Measurements from ENCODE around the gene ADAMTS18. TPM values are rescaled to one million over a fixed set of nuclear protein-coding genes. Genes with fewer than 3 reads are reported as not detected.

Gene ADAMTS18
- total RNA-seq, 1 experiment from 2014 or later: not detected

DNA sequence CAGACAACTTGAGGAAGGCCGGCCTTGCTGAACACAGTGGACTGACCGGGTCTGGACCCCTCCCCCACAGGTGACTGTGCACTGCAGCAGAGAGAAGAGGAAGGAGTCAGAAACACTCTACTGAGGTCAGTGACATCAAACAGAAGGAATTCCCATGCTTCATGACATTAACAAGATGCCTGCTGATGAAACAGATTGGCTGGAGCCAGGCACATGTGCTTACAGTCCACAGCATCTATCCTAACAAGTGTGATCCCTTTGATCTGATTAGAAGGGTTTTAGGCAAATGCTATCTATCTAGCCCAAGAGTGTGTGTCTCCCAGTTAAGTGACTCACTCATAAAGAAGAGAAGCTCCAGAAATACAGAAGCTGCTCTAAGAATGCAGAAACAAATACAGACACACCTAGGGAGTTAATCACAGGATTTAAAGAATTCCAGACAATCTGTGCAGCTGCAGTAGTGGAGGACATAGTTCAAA lies 145.5 kb downstream of the ADAMTS18 start:
- no peaks in the 10 kb centered on the region for H4K20me1 ChIP-seq (ENCODE audit: insufficient read depth)
- no peaks in the 10 kb centered on the region for H3K9me3 ChIP-seq (ENCODE audit: insufficient read depth, low read depth)
- H2AFZ ChIP-seq: peak overlapping the region; percentile 17; the same call in 1 of the 2 replicates
- BruUV-seq (replicated peaks): no TSS peak
- H3K4me1 ChIP-seq (replicated peaks; ENCODE audit: insufficient read depth): peaks cover 40% of the 10 kb centered on the region
- H3K36me3 ChIP-seq (ENCODE audit: low read depth): no peaks in the 10 kb centered on the region
- peak overlapping the region; percentile 63 for H3K4me2 ChIP-seq
- H3K27me3 ChIP-seq (ENCODE audit: insufficient read depth, low read depth): no peaks in the 10 kb centered on the region
- peaks cover 32% of the 10 kb centered on the region for H3F3A ChIP-seq (ENCODE audit: insufficient read depth, low read depth)
- H3K27ac ChIP-seq: peak overlapping the region; percentile 82
- ChIA-PET POLR2A (ENCODE audit: unreplicated experiment) (no interaction called here), CTCF (no interaction called here)
- H3K79me2 ChIP-seq (ENCODE audit: low read depth): no peaks in the 10 kb centered on the region
- H3K9me2 ChIP-seq (ENCODE audit: insufficient read depth): no peaks in the 10 kb centered on the region
- peak; percentile 5 to 83 for DNase-seq
- intact Hi-C loops (cut with micrococcal nuclease; ENCODE audit: unreplicated experiment): no loop called here
- peak overlapping the region; percentile 17; the same call in 1 of the 2 replicates for H3K4me3 ChIP-seq
- TF ChIP-seq EZH2 (IDR thresholded peaks at IDR 0.05; ENCODE audit: low read depth): no peak
- TF ChIP-seq, protein P1, sequence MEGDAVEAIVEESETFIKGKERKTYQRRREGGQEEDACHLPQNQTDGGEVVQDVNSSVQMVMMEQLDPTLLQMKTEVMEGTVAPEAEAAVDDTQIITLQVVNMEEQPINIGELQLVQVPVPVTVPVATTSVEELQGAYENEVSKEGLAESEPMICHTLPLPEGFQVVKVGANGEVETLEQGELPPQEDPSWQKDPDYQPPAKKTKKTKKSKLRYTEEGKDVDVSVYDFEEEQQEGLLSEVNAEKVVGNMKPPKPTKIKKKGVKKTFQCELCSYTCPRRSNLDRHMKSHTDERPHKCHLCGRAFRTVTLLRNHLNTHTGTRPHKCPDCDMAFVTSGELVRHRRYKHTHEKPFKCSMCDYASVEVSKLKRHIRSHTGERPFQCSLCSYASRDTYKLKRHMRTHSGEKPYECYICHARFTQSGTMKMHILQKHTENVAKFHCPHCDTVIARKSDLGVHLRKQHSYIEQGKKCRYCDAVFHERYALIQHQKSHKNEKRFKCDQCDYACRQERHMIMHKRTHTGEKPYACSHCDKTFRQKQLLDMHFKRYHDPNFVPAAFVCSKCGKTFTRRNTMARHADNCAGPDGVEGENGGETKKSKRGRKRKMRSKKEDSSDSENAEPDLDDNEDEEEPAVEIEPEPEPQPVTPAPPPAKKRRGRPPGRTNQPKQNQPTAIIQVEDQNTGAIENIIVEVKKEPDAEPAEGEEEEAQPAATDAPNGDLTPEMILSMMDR (conservative IDR thresholded peaks at IDR 0.05): no peak

DNA sequence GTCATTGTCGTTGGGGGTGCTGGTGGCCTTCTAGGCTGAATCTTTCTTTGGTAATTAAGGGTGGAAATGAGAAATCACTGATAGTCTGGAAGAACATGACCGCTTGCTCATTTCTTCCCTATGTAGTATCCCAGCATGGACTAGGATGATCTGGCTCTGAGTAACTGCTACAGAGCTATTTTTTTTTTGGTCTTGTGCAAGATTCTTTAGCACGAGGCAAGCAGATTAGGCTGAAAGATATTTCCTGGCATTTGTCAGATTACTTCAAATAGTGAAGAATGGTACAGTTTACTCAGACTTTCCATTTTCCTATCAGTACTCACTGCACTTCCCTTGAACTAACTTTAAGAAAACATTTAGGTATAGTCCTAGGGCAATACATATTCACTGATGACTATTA lies 146.6 kb downstream of the ADAMTS18 start:
- no peak overlapping the region for H3K4me3 ChIP-seq
- H3K4me1 ChIP-seq (replicated peaks; ENCODE audit: insufficient read depth): peaks cover 40% of the 10 kb centered on the region
- H3K36me3 ChIP-seq (ENCODE audit: low read depth): no peaks in the 10 kb centered on the region
- peak overlapping the region; percentile 63 for H3K4me2 ChIP-seq
- BruUV-seq (replicated peaks): no TSS peak
- H3K27me3 ChIP-seq (ENCODE audit: insufficient read depth, low read depth): no peaks in the 10 kb centered on the region
- no peaks in the 10 kb centered on the region for H3K9me2 ChIP-seq (ENCODE audit: insufficient read depth)
- H2AFZ ChIP-seq: no peak overlapping the region
- peak in 1 of 2 experiments; percentile 53 for DNase-seq
- POLR2A ChIA-PET (ENCODE audit: unreplicated experiment): no interaction called here
- H4K20me1 ChIP-seq (ENCODE audit: insufficient read depth): no peaks in the 10 kb centered on the region
- H3K27ac ChIP-seq: peak overlapping the region; percentile 82
- intact Hi-C loops (cut with micrococcal nuclease; ENCODE audit: unreplicated experiment): no loop called here
- no peaks in the 10 kb centered on the region for H3K79me2 ChIP-seq (ENCODE audit: low read depth)
- no peaks in the 10 kb centered on the region for H3K9me3 ChIP-seq (ENCODE audit: insufficient read depth, low read depth)
- CTCF ChIA-PET: no interaction called here
- TF ChIP-seq, protein P1 (conservative IDR thresholded peaks at IDR 0.05): no peak
- no peak for TF ChIP-seq EZH2 (IDR thresholded peaks at IDR 0.05; ENCODE audit: low read depth)
- peaks cover 32% of the 10 kb centered on the region for H3F3A ChIP-seq (ENCODE audit: insufficient read depth, low read depth)

DNA sequence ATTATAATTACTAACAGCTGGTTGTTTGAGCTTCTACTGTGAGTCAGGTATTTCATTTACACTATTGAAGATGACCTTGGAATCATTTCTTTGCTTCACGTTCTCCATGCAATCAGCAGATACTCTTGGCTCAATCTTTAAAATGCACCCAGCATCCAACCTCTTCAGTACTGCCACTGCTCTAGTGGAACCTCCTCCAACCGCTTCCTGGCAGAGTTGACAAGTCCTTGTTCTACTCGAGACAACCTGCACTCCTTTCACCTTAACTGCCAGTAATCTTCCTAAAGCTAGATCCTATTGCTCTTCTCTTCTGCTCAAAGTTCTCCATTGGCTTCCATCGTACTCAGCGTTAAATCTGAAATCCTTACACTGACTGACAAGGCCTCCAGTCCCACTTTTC lies 149.2 kb downstream of the ADAMTS18 start:
- ChIA-PET POLR2A (ENCODE audit: unreplicated experiment) (no interaction called here), CTCF (no interaction called here)
- Histone ChIP-seq H4K20me1 (ENCODE audit: insufficient read depth) (no peaks in the 10 kb centered on the region), H3F3A (ENCODE audit: insufficient read depth, low read depth) (peaks cover 32% of the 10 kb centered on the region), H3K4me2 (no peak overlapping the region), H3K9me3 (ENCODE audit: insufficient read depth, low read depth) (no peaks in the 10 kb centered on the region), H3K27ac (no peak overlapping the region), H3K79me2 (ENCODE audit: low read depth) (no peaks in the 10 kb centered on the region), H2AFZ (no peak overlapping the region), H3K4me1 (replicated peaks; ENCODE audit: insufficient read depth) (peaks cover 31% of the 10 kb centered on the region), H3K9me2 (ENCODE audit: insufficient read depth) (no peaks in the 10 kb centered on the region), H3K4me3 (no peak overlapping the region), H3K36me3 (ENCODE audit: low read depth) (no peaks in the 10 kb centered on the region), H3K27me3 (ENCODE audit: insufficient read depth, low read depth) (no peaks in the 10 kb centered on the region)
- no peak for TF ChIP-seq EZH2 (IDR thresholded peaks at IDR 0.05; ENCODE audit: low read depth)
- TF ChIP-seq, protein P1 (conservative IDR thresholded peaks at IDR 0.05): no peak
- BruUV-seq (replicated peaks): no TSS peak
- intact Hi-C loops (cut with micrococcal nuclease; ENCODE audit: unreplicated experiment): no loop called here
- no peak for DNase-seq
